ENCODE measurements around the gene KLHL15. TPM values are rescaled to one million over a fixed set of nuclear protein-coding genes. Genes with fewer than 3 reads are reported as not detected.

The KLHL15 gene
- total RNA-seq, 2 donors from 2014 or later, result 4.7 to 64.6 TPM

GRCh38 chrX:23936180-23936579 is 90.8 kb downstream of the KLHL15 start:
- TF ChIP-seq POLR2AphosphoS5 (IDR thresholded peaks at IDR 0.05) (no peak), CTCF (IDR thresholded peaks at IDR 0.05) (no peak), POLR2A (IDR thresholded peaks at IDR 0.05) (no peak)

GRCh38 chrX:23935106-23935505 is 91.9 kb downstream of the KLHL15 start:
- TF ChIP-seq POLR2AphosphoS5 (IDR thresholded peaks at IDR 0.05) (no peak), CTCF (IDR thresholded peaks at IDR 0.05) (no peak), POLR2A (IDR thresholded peaks at IDR 0.05) (no peak)

More at GRCh38 chrX:23936180-23936579, 90.8 kb downstream of the KLHL15 start:
- H3K36me3 ChIP-seq, result no peaks in the 10 kb centered on the region
- H3K9me3 ChIP-seq, result no peaks in the 10 kb centered on the region
- H3K27ac ChIP-seq, result no peak overlapping the region
- DNase-seq (ENCODE audit: low spot score), result no peak
- H3K27me3 ChIP-seq (replicated peaks; ENCODE audit: insufficient read depth), result no peaks in the 10 kb centered on the region
- intact Hi-C loops (cut with DNase I), result no loop called here
- H3K4me1 ChIP-seq (replicated peaks), result no peaks in the 10 kb centered on the region
- H3K4me3 ChIP-seq, result no peak overlapping the region
- WGBS, result 28% methylated on average over 1 of the region's 1 CpG

More at GRCh38 chrX:23935106-23935505, 91.9 kb downstream of the KLHL15 start:
- no peaks in the 10 kb centered on the region for H3K27me3 ChIP-seq (replicated peaks; ENCODE audit: insufficient read depth)
- H3K36me3 ChIP-seq, result no peaks in the 10 kb centered on the region
- H3K9me3 ChIP-seq, result no peaks in the 10 kb centered on the region
- no peak overlapping the region for H3K4me3 ChIP-seq
- whole genome bisulfite sequencing, result 76% methylated on average over 11 of the region's 11 CpGs
- no peak overlapping the region for H3K27ac ChIP-seq
- no peaks in the 10 kb centered on the region for H3K4me1 ChIP-seq (replicated peaks)
- DNase-seq (ENCODE audit: low spot score), result no peak
- intact Hi-C loops (cut with DNase I), result no loop called here

Other genes starting within 250 kb of the KLHL15 start
- 100 to 1,000 TPM; 461 to 567 TPM for gene SAT1, start 244.0 kb downstream of the KLHL15 start, total RNA-seq
- gene APOO, start 119.2 kb downstream of the KLHL15 start, total RNA-seq, result 10 to 100 TPM; 12.3 to 17.3 TPM
- under 1 TPM in 1 of 2 donors, not detected in 1; 0.14 TPM for gene CXorf58, start 119.2 kb downstream of the KLHL15 start, total RNA-seq
- 100 to 1,000 TPM; 102 to 110 TPM for gene EIF2S3, start 27.8 kb upstream of the KLHL15 start, total RNA-seq
- gene ZFX, start 122.5 kb upstream of the KLHL15 start, total RNA-seq, result 10 to 100 TPM; 42.0 to 43.5 TPM